ENCODE data around the gene USP6. TPM values are rescaled to one million over a fixed set of nuclear protein-coding genes. Genes with fewer than 3 reads are reported as not detected.

USP6 gene
- under 0.01 TPM in 1 of 2 replicates, not detected in the other for total RNA-seq

DNA sequence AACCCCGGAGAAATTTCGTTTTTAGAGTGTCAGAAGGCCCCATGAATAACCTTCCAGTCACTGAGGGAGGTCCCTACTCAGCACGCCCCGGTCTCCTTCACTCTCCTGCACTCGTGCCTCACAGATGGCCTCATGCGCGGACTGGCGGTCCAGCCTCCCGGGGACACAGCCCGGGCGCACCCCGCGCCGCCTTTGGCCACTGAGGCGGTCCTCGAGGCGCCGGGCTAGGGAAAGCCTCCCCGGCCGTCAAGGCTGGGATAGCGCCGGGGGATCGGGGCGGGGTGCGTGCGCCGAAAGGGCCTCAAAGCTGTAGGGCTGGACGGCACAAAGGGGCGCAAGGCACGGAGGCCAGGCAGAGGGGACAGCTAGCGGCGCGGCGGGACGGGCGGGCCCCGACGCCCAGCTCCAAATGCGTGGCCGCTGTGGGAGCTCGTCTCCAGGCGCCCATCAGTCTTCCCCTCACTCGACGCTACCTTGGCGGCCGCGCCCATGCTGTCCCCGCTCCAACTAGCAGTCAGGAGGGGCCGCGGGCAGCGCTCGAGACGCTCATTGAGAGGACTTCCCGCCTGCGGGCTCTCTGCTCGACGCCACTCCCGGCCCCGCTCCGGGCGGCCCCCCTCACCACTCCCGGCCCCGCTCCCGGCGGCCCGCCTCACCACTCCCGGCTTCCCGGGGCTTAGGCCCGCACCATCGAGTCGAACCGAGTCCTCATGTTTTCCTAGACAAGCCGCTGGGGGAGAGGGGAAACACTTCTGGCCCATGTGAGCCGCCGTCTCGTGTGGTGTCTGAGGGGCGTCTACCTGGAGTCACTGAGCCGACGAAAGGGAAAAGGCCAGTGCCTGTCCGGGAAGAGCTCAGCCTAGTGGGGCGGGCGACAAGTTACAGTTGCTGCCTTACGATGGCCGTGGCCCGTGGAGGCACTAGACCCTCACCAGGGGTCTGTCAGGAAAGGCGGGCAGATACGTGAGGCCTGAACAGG, at the start of gene USP6:
USP6 (plus strand) TSS at position 360 of the 979 bp plus-strand sequence. CDS start 14,336 bp downstream, outside the sequence.

DNA sequence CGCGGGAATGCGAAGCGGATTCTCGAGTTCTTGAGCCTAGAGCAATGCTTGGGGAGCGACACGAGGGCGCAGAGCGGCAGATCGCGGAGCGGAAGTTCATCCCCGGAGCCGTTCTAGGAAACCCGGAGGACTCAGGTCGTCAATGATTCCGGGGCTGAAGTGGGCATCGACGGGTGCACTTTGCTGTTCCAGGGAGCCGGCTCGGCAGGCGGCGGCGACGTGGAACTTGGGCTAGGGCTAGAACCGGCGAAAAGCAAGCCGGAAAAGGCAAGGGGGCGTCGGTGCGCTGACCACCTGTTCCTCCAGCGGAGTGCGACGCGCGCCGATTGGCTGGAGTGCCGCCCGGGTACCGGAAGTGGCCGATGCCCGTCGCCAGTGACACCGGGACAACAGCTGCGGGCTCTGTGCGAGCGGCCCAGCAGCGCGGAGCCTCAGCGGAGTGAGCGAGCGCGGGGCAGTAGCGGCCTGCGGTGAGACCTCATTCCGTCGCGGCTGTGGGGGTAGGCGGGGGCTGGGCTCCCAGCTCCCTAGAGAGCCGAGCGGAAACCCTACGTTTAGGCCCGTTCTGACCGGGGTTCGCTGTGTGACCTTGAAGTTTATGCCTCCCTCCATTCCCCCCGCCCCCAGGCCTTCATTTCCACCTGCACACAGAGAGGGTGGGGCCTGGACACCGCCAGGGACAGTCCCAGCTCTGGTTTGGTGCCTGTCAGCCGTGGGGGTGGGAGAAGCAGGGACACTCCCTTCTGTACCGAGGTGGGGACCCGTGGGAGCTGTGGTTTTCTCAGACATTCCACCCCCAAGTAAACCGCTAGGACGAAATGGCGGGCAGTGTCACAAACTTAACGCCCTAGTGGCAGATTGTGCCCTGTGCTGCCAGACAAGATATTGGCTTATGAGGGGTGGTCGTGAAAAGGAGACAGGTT, 37.5 kb upstream of the USP6 start, which contains the start of gene ZFP3:
ZFP3 (plus strand) TSS at position 362 of the 923 bp plus-strand sequence. CDS start 13,038 bp downstream, outside the sequence.

DNA sequence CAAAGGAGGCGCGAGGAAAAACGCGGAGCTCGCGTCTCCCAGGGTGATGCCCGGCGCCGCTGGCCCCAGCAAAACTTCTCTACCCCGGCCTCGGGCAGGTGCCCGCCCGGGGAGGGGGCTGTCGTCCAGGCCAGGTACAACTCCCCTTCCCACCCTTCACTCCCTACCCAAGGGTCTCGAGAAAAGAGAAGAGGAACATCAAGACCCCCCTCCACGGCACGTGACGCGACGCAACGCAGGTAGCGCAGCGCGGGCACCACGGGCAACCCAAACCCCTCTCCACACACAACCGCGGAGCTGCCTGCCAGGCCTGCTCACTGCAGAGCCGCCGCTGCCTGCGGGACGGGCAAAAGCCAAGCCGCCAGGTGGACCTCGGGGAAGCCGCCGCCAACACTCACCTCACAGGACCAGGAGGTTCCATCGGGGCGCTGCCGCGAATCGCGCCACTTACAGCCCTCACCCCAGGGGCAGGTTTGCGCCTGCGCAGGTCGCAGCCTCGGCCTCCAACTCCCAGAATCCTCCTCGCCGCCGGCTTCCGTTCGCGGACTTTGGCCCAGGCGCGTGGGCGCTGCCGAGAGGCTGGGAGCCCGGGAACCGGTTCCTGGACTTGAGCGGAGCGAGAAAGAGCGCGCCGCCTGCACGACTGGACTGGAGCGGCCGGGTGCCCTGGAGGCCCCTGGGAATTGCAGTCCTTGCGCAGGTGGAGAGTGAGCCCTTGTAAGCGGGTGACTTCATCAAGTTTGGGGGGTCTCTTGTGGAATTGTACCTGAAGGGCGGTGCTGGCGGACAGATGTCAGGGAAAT, 4.2 kb upstream of the USP6 start, which contains the start of gene ZNF232:
ZNF232 (minus strand) TSS at position 477 of the 803 bp plus-strand sequence; CDS start at position 421, 56 bp downstream.

DNA sequence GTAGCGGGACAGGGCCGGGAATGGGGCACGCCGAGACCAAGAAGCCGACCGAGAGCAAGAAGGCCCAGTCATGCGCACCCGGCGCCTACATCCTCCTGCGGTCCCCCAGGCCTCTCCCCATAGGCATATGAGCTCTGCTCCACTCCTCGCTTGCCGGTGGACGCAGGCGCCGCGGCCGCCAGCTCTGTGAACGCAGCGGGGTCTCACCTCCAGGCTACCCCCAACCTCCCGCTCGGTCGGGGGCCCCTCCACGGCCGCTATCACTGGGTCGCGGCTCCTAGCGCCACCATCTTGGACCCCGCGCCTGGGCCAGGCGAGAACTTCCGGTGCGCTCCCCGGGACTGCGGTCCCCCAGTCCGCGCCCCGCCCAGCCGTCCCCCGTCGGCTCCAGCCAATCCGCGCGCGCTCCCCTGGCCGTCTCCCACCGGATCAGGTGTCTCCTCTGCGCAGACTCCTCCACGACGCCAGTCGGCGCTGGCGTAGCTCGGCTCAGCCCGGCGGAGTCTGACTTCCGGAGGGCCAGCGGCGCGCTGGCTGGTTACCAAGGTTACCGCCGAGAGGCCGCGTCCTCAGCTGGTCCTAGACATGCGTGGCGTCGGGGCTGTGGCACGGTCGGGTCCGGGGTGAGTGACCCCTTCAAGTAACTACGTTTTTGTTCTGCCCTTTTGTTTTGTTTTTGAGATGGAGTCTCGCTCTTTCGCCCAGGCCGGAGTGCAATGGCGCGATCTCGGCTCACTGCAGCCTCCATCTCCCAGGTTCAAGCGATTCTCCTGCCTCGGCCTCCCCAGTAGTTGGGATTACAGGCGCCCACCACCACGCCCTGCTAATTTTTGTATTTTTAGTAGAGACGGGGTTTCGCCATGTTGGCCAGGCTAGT, 75.9 kb downstream of the USP6 start, which contains the start of gene ZNF594:
ZNF594 (minus strand) TSS at position 328 of the 877 bp plus-strand sequence. CDS start 7,612 bp downstream, outside the sequence.

Other genes with a start within 250 kb of the USP6 start
- 3.2 and 3.5 TPM in 2 replicates for gene C17orf107, start 216.5 kb upstream of the USP6 start, total RNA-seq
- 0.47 and 1.2 TPM in 2 replicates for gene CHRNE, start 212.9 kb upstream of the USP6 start, total RNA-seq
- not detected in 2 replicates for gene GP1BA, start 183.8 kb upstream of the USP6 start, total RNA-seq
- 46.7 and 67.4 TPM in 2 replicates for gene SLC25A11, start 176.0 kb upstream of the USP6 start, total RNA-seq
- 13.3 and 16.9 TPM in 2 replicates for gene RNF167, start 175.8 kb upstream of the USP6 start, total RNA-seq
- gene PFN1, start 167.5 kb upstream of the USP6 start, total RNA-seq: 419 and 524 TPM in 2 replicates
- gene ENO3, start 164.9 kb upstream of the USP6 start, total RNA-seq: 2.2 TPM in 2 replicates
- gene SPAG7, start 148.2 kb upstream of the USP6 start, total RNA-seq: 51.7 and 58.0 TPM in 2 replicates
- 4.5 and 5.4 TPM in 2 replicates for gene CAMTA2, start 128.4 kb upstream of the USP6 start, total RNA-seq
- gene INCA1, start 118.5 kb upstream of the USP6 start, total RNA-seq: 0.09 and 0.32 TPM in 2 replicates
- 70.3 and 76.3 TPM in 2 replicates for gene KIF1C, start 118.1 kb upstream of the USP6 start, total RNA-seq
- gene SLC52A1, start 80.6 kb upstream of the USP6 start, total RNA-seq: 0.32 TPM in 1 of 2 replicates, not detected in the other
- 0.69 and 1.3 TPM in 2 replicates for gene ZFP3, start 37.6 kb upstream of the USP6 start, total RNA-seq
- 6.3 and 7.7 TPM in 2 replicates for gene ZNF232, start 4.2 kb upstream of the USP6 start, total RNA-seq
- gene ZNF594, start 75.8 kb downstream of the USP6 start, total RNA-seq: 4.8 and 6.5 TPM in 2 replicates
- not detected in 2 replicates for gene SCIMP, start 118.8 kb downstream of the USP6 start, total RNA-seq
- gene RABEP1, start 166.3 kb downstream of the USP6 start, total RNA-seq: 36.7 and 39.2 TPM in 2 replicates

Measured in bronchial smooth muscle cell (primary cell).